PC-9 (cell line): ENCODE measurements around the gene ZNF43. TPM values are rescaled to one million over a fixed set of nuclear protein-coding genes. Genes with fewer than 3 reads are reported as not detected.
"Not testable (repeated sequence)": the region's sequence is repeated elsewhere in the genome, so short reads cannot be mapped to it uniquely, and the experiment has no call there.

Experiments used
- BruUV-seq: library from RNA; stranded (reverse); fragments of 400-500 nt; replicated peaks from 2 replicates; lab custom pipeline; 2021; lab: Mats Ljungman, UMichigan
- CTCF ChIA-PET: fragments of 300-600 bp; sonication (Branson Sonifier 250); formaldehyde crosslinking; loops from one replicate; lab custom pipeline; 2022; ENCODE audit warnings: antibody characterized with exemption; lab: Charles Lee
- POLR2A ChIA-PET: fragments of 300-600 bp; sonication (Branson Sonifier 250); formaldehyde crosslinking; loops from one replicate; lab custom pipeline; 2022; ENCODE audit warnings: antibody characterized with exemption; ENCODE audit not compliant: unreplicated experiment; lab: Charles Lee
- DNase-seq, 2 experiments: peaks; one replicate each; pipeline versions ENCODE4 v3.0.0 to v3.0.0-alpha.2; 2015 to 2022; ENCODE audit warnings: mixed read lengths in 1 of 2
- H2AFZ ChIP-seq: fragments of 200-600 bp; sonication (generic); 2 replicates; pipeline ENCODE4 v1.8.1; 2017; ENCODE audit warnings: antibody characterized with exemption
- H3F3A ChIP-seq: fragments of 200-600 bp; sonication (generic); 2 replicates; pipeline ENCODE4 v1.8.1; 2017; ENCODE audit warnings: antibody characterized with exemption, mild to moderate bottlenecking, low read depth; ENCODE audit not compliant: insufficient read depth
- H3K27ac ChIP-seq: fragments of 200-600 bp; sonication (generic); 2 replicates; pipeline ENCODE4 v1.6.1; 2016; ENCODE audit warnings: mixed run types
- H3K27me3 ChIP-seq: fragments of 200-600 bp; sonication (generic); 2 replicates; pipeline ENCODE4 v1.6.1; 2016; ENCODE audit warnings: low read depth, mixed run types; ENCODE audit not compliant: insufficient read depth
- H3K36me3 ChIP-seq: fragments of 200-600 bp; sonication (generic); 2 replicates; pipeline ENCODE4 v1.6.1; 2016; ENCODE audit warnings: low read depth, mixed run types
- H3K4me1 ChIP-seq: fragments of 200-600 bp; sonication (generic); replicated peaks from 2 replicates; pipeline ENCODE4 v1.6.1; 2016; ENCODE audit warnings: mixed run types; ENCODE audit not compliant: insufficient read depth
- H3K4me2 ChIP-seq: fragments of 200-600 bp; sonication (generic); 2 replicates; pipeline ENCODE4 v1.6.1; 2017; ENCODE audit warnings: mixed run types
- H3K4me3 ChIP-seq: fragments of 200-600 bp; sonication (generic); 2 replicates; pipeline ENCODE4 v1.6.1; 2016; ENCODE audit warnings: mixed run types
- H3K79me2 ChIP-seq: fragments of 200-600 bp; sonication (generic); 2 replicates; pipeline ENCODE4 v1.6.1; 2017; ENCODE audit warnings: low read depth, mixed run types
- H3K9me2 ChIP-seq: fragments of 200-600 bp; sonication (generic); 2 replicates; pipeline ENCODE4 v1.8.1; 2017; ENCODE audit warnings: mild to moderate bottlenecking; ENCODE audit not compliant: insufficient read depth
- H3K9me3 ChIP-seq: fragments of 200-600 bp; sonication (generic); 2 replicates; pipeline ENCODE4 v1.8.1; 2016; ENCODE audit warnings: low read depth; ENCODE audit not compliant: insufficient read depth
- H4K20me1 ChIP-seq: fragments of 200-600 bp; sonication (generic); 2 replicates; pipeline ENCODE4 v1.8.1; 2017; ENCODE audit not compliant: insufficient read depth
- EZH2 ChIP-seq: fragments of 200-600 bp; sonication (generic); IDR thresholded peaks from 2 replicates; pipeline ENCODE4 v1.8.0; 2017; ENCODE audit warnings: antibody characterized with exemption, low read depth
- intact Hi-C: fragments of 100-400 bp; cut with micrococcal nuclease; formaldehyde crosslinking; loops from one replicate; pipeline ENCODE4 v1.10.0; 2022; ENCODE audit not compliant: unreplicated experiment
- total RNA-seq: library from RNA; stranded (reverse); gene quantifications from 2 replicates; pipeline ENCODE4 v1.2.3, GENCODE V29; 2021
- TF ChIP-seq, protein P1 (sequence below): fragments of 200-600 bp; sonication (generic); conservative IDR thresholded peaks from 2 replicates; pipeline ENCODE4 v1.6.1; 2017; ENCODE audit warnings: mixed run types, antibody characterized with exemption, mild to moderate bottlenecking, moderate library complexity

The ZNF43 gene
- total RNA-seq, 1 experiment from 2014 or later, result 9.0 TPM

DNA sequence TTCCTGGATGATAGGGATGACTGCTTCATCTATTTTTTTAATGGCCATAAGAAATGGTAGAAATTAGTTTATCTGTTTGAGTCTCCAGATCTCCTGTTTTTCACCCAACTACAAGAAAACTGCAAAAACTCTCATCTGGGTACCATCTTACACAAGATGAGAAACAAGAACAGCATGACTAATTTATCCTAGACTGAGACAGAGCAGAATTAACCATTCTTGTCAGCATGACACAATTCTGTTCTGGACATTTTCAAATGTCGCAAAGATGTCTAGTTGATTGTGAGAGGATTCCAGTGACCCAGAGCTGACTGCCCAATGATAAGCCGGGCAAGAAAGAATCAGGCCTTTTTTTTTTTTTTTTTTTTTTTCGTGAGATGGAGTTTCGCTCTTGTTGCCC is 12.8 kb downstream of the ZNF43 start:
- H3K27ac ChIP-seq, result no peak overlapping the region
- ChIA-PET POLR2A (no interaction called here), CTCF (no interaction called here)
- H3K9me3 ChIP-seq, result peaks cover 70% of the 10 kb centered on the region
- H3K9me2 ChIP-seq, result no peaks in the 10 kb centered on the region
- H2AFZ ChIP-seq, result no peak overlapping the region
- no peak for TF ChIP-seq EZH2
- TF ChIP-seq, protein P1, sequence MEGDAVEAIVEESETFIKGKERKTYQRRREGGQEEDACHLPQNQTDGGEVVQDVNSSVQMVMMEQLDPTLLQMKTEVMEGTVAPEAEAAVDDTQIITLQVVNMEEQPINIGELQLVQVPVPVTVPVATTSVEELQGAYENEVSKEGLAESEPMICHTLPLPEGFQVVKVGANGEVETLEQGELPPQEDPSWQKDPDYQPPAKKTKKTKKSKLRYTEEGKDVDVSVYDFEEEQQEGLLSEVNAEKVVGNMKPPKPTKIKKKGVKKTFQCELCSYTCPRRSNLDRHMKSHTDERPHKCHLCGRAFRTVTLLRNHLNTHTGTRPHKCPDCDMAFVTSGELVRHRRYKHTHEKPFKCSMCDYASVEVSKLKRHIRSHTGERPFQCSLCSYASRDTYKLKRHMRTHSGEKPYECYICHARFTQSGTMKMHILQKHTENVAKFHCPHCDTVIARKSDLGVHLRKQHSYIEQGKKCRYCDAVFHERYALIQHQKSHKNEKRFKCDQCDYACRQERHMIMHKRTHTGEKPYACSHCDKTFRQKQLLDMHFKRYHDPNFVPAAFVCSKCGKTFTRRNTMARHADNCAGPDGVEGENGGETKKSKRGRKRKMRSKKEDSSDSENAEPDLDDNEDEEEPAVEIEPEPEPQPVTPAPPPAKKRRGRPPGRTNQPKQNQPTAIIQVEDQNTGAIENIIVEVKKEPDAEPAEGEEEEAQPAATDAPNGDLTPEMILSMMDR, result no peak
- no peak overlapping the region for H3K4me2 ChIP-seq
- no peaks in the 10 kb centered on the region for H3K79me2 ChIP-seq
- H3K36me3 ChIP-seq, result peaks cover 36% of the 10 kb centered on the region
- no peaks in the 10 kb centered on the region for H3K4me1 ChIP-seq
- no peaks in the 10 kb centered on the region for H3K27me3 ChIP-seq
- no peak overlapping the region for H3K4me3 ChIP-seq
- no peak for DNase-seq
- no TSS peak for BruUV-seq
- no peaks in the 10 kb centered on the region for H3F3A ChIP-seq
- no peaks in the 10 kb centered on the region for H4K20me1 ChIP-seq
- intact Hi-C loops, result no loop called here

GRCh38 chr19:21812448-21812847 is 23.5 kb downstream of the ZNF43 start:
- H3K4me3 ChIP-seq, result no peak overlapping the region
- ChIA-PET CTCF (no interaction called here), POLR2A (no interaction called here)
- H3K36me3 ChIP-seq, result peaks cover 67% of the 10 kb centered on the region
- BruUV-seq, result no TSS peak
- TF ChIP-seq EZH2, result no peak
- TF ChIP-seq, protein P1, result no peak
- H3K79me2 ChIP-seq, result no peaks in the 10 kb centered on the region
- intact Hi-C loops, result no loop called here
- no peaks in the 10 kb centered on the region for H3K9me2 ChIP-seq
- H3K27me3 ChIP-seq, result no peaks in the 10 kb centered on the region
- H3K4me1 ChIP-seq, result no peaks in the 10 kb centered on the region
- no peak overlapping the region for H2AFZ ChIP-seq
- H4K20me1 ChIP-seq, result no peaks in the 10 kb centered on the region
- no peak overlapping the region for H3K27ac ChIP-seq
- no peak for DNase-seq
- no peak overlapping the region for H3K4me2 ChIP-seq
- peaks cover 89% of the 10 kb centered on the region for H3K9me3 ChIP-seq
- H3F3A ChIP-seq, result no peaks in the 10 kb centered on the region

- peaks cover 76% of the 10 kb centered on the region for H3K9me3 ChIP-seq
- H3K9me2 ChIP-seq, DNase-seq, BruUV-seq, H3K4me2 ChIP-seq, H3K4me3 ChIP-seq, H3K27ac ChIP-seq, POLR2A ChIA-PET, CTCF ChIA-PET, H4K20me1 ChIP-seq, H3K4me1 ChIP-seq, H2AFZ ChIP-seq, intact Hi-C loops, H3K79me2 ChIP-seq, H3F3A ChIP-seq, H3K27me3 ChIP-seq: not testable (repeated sequence)
- peaks cover 38% of the 10 kb centered on the region for H3K36me3 ChIP-seq
These were observed 27.5 kb downstream of the ZNF43 start for GRCh38 chr19:21808400-21809000.
